Esophagus squamous epithelium (tissue), 4 donors: ENCODE measurements around the gene SPOCD1.

Source experiments
- POLR2A ChIP-seq, 4 donors: fragments of 450-650 bp; IDR thresholded peaks; one replicate each; pipeline ENCODE4 v1.6.1; 2017; ENCODE audit warnings: antibody characterized with exemption in 4 of 4, mild to moderate bottlenecking in 4 of 4, moderate library complexity in 3 of 4
- TF ChIP-seq, protein P1 (sequence below), 6 experiments: fragments of 450-650 bp in 4 of 6; fragments of 200-600 bp in 2 of 6; sonication (generic) in 2 of 6; IDR thresholded peaks; one replicate each; pipeline ENCODE4 v1.5.1; 2016 to 2019; ENCODE audit warnings: antibody characterized with exemption in 6 of 6, mild to moderate bottlenecking in 4 of 6, moderate library complexity in 4 of 6

DNA sequence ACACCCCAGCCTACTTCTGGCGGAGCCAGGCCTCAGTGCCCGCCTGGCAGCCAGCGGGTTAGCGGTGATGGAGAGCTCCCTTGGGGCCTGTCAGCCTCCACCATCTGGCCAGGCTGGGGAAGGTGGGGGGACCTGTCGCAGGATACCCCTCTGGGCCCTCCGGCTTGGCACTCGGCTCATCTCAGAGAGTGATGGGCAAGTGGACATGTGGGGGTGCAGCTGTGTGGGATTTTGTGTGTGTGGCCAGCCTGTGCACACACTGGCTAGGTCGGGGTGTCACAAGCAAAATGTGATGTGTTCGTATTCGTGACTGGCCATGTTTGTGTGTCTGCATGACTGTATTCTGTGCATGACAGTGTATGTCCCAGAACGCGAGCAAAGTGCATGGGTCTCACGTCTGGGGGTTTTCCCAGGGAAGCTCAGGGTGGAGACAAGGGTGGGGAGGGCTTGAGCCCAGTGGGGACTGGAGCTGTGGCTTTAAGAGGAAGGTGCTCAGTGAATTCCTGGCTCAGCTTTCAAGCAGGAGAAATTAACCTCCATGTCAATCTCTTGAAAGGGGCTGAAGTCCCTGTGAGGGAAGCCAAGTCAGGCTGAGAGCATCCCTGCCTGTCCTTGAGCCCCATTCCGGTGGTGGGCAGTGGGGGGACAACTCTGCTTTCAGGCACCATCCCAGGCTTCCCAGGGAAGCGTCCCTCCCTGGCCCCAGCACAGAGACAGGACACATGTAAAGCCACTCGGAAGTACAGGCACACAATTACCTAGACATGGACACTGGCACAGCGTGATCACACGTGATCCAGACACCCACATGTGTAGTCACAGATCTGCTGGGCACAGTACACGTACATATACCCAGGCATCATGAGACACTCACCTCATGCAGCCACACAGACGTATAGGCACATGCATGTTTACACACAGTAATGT lies 30.5 kb downstream of the SPOCD1 start:
- TF ChIP-seq, protein P1, sequence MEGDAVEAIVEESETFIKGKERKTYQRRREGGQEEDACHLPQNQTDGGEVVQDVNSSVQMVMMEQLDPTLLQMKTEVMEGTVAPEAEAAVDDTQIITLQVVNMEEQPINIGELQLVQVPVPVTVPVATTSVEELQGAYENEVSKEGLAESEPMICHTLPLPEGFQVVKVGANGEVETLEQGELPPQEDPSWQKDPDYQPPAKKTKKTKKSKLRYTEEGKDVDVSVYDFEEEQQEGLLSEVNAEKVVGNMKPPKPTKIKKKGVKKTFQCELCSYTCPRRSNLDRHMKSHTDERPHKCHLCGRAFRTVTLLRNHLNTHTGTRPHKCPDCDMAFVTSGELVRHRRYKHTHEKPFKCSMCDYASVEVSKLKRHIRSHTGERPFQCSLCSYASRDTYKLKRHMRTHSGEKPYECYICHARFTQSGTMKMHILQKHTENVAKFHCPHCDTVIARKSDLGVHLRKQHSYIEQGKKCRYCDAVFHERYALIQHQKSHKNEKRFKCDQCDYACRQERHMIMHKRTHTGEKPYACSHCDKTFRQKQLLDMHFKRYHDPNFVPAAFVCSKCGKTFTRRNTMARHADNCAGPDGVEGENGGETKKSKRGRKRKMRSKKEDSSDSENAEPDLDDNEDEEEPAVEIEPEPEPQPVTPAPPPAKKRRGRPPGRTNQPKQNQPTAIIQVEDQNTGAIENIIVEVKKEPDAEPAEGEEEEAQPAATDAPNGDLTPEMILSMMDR (IDR thresholded peaks at IDR 0.05): no peak
- no peak for TF ChIP-seq POLR2A (IDR thresholded peaks at IDR 0.05)
